IMR-90 (cell line): ENCODE measurements around the gene SPEM1. TPM values are rescaled to one million over a fixed set of nuclear protein-coding genes. Genes with fewer than 3 reads are reported as not detected.
A peak's percentile ranks its signal among the peaks of the same experiment; 100 is the strongest.

Experiments
- ATAC-seq: fragments of 200-7000 bp; cut with Tn5 transposase; 2 replicates; pipeline ENCODE4 v1.9.1; 2020; ENCODE audit warnings: low read depth, mild to moderate bottlenecking, moderate library complexity
- BruUV-seq: library from RNA; stranded (reverse); fragments of 400-500 nt; replicated peaks from 2 replicates; lab custom pipeline; 2021; lab: Mats Ljungman, UMichigan
- CTCF ChIA-PET: fragments of 300-600 bp; formaldehyde crosslinking; extraction: SDS; loops from one replicate; lab custom pipeline; 2021; ENCODE audit warnings: antibody characterized with exemption; lab: Yijun Ruan, JAX
- POLR2A ChIA-PET: fragments of 300-600 bp; sonication (Branson Sonifier 250); formaldehyde crosslinking; loops from one replicate; lab custom pipeline; 2022; ENCODE audit warnings: antibody characterized with exemption; ENCODE audit not compliant: unreplicated experiment; lab: Charles Lee
- DNase-seq: peaks from one replicate; pipeline ENCODE4 v3.0.0; 2013
- H2AFZ ChIP-seq: replicated peaks from 2 replicates; pipeline ENCODE3; 2013; ENCODE audit warnings: low read length, mild to moderate bottlenecking; ENCODE audit not compliant: poor library complexity
- H2AK5ac ChIP-seq: 2 replicates; pipeline ENCODE4 v1.6.1; 2013; ENCODE audit warnings: low read depth, low read length, inconsistent platforms
- H2AK9ac ChIP-seq: replicated peaks from 2 replicates; pipeline ENCODE3; 2013; ENCODE audit warnings: mild to moderate bottlenecking, low read depth, low read length, moderate library complexity; ENCODE audit not compliant: poor library complexity
- H2BK120ac ChIP-seq: 2 replicates; pipeline ENCODE4 v1.6.1; 2013; ENCODE audit warnings: low read depth, low read length, inconsistent platforms
- H2BK15ac ChIP-seq: 3 replicates; pipeline ENCODE4 v1.6.1; 2013; ENCODE audit warnings: low read depth, low read length, inconsistent platforms
- H2BK20ac ChIP-seq: 2 replicates; pipeline ENCODE4 v1.6.1; 2013; ENCODE audit warnings: low read depth, mild to moderate bottlenecking, inconsistent platforms, low read length, moderate library complexity
- H2BK5ac ChIP-seq: 2 replicates; pipeline ENCODE4 v1.6.1; 2013; ENCODE audit warnings: mild to moderate bottlenecking, low read depth, low read length, inconsistent platforms; ENCODE audit not compliant: poor library complexity, severe bottlenecking
- H3K14ac ChIP-seq: replicated peaks from 2 replicates; pipeline ENCODE4 v1.6.1; 2013; ENCODE audit warnings: low read depth, low read length, inconsistent platforms
- H3K18ac ChIP-seq: 2 replicates; pipeline ENCODE4 v1.6.1; 2013; ENCODE audit warnings: low read depth, low read length, control low read depth
- H3K23ac ChIP-seq: 2 replicates; pipeline ENCODE4 v1.6.1; 2013; ENCODE audit warnings: low read depth, low read length, inconsistent platforms
- H3K27ac ChIP-seq: 2 replicates; pipeline ENCODE4 v1.5.1; 2013; ENCODE audit warnings: mild to moderate bottlenecking, control low read depth, low read length; ENCODE audit not compliant: insufficient read depth
- H3K27me3 ChIP-seq: 2 replicates; pipeline ENCODE4 v1.6.1; 2013; ENCODE audit warnings: low read length; ENCODE audit not compliant: control insufficient read depth, insufficient read depth
- H3K36me3 ChIP-seq: 2 replicates; pipeline ENCODE4 v1.6.1; 2013; ENCODE audit warnings: low read length, mixed read lengths; ENCODE audit not compliant: control insufficient read depth, insufficient read depth
- H3K4ac ChIP-seq: 2 replicates; pipeline ENCODE4 v1.6.1; 2013; ENCODE audit warnings: low read depth, low read length, inconsistent platforms
- H3K4me1 ChIP-seq: 2 replicates; pipeline ENCODE4 v1.6.1; 2013; ENCODE audit warnings: low read length, mixed read lengths; ENCODE audit not compliant: control insufficient read depth, insufficient read depth
- H3K4me2 ChIP-seq: 2 replicates; pipeline ENCODE4 v1.6.1; 2013; ENCODE audit warnings: low read depth, mild to moderate bottlenecking, control low read depth, low read length, moderate library complexity
- H3K4me3 ChIP-seq: 2 replicates; pipeline ENCODE4 v1.5.1; 2013; ENCODE audit warnings: low read depth, mild to moderate bottlenecking, control low read depth, low read length, moderate library complexity; ENCODE audit not compliant: insufficient read depth
- H3K56ac ChIP-seq: 2 replicates; pipeline ENCODE4 v1.6.1; 2013; ENCODE audit warnings: low read length, inconsistent platforms; ENCODE audit not compliant: insufficient read depth; ENCODE audit errors: extremely low read depth
- H3K79me1 ChIP-seq, 2 experiments: 2 replicates each; pipeline ENCODE4 v1.6.1; 2013; ENCODE audit warnings: low read length in 2 of 2, inconsistent platforms in 1 of 2, low read depth in 1 of 2
- H3K9ac ChIP-seq: 2 replicates; pipeline ENCODE4 v1.6.1; 2013; ENCODE audit warnings: low read depth, low read length, control low read depth
- H3K9me1 ChIP-seq: 2 replicates; pipeline ENCODE4 v1.6.1; 2013; ENCODE audit warnings: low read length, inconsistent platforms; ENCODE audit not compliant: insufficient read depth
- H3K9me3 ChIP-seq: 2 replicates; pipeline ENCODE4 v1.6.1; 2013; ENCODE audit warnings: low read length; ENCODE audit not compliant: control insufficient read depth, insufficient read depth
- H4K20me1 ChIP-seq: 2 replicates; pipeline ENCODE4 v1.6.1; 2013; ENCODE audit warnings: low read length, inconsistent platforms; ENCODE audit not compliant: insufficient read depth
- H4K5ac ChIP-seq: 2 replicates; pipeline ENCODE4 v1.6.1; 2013; ENCODE audit warnings: mild to moderate bottlenecking, low read depth, low read length, control low read depth
- H4K8ac ChIP-seq, 2 experiments: 2 replicates each; pipeline ENCODE4 v1.6.1; 2013; ENCODE audit warnings: low read depth in 2 of 2, low read length in 2 of 2, control low read depth in 1 of 2, inconsistent platforms in 1 of 2
- H4K91ac ChIP-seq: 2 replicates; pipeline ENCODE4 v1.6.1; 2013; ENCODE audit warnings: low read depth, low read length, inconsistent platforms; ENCODE audit not compliant: insufficient read depth
- BHLHE40 ChIP-seq: fragments of 150-350 bp; IDR thresholded peaks from 2 replicates; pipeline ENCODE4 v1.6.1; 2016; ENCODE audit warnings: mild to moderate bottlenecking, low read depth, low read length
- CEBPB ChIP-seq: IDR thresholded peaks from 2 replicates; pipeline ENCODE4 v1.6.1; 2012; ENCODE audit warnings: low read depth, low read length, improper control_type of control experiment
- CHD1 ChIP-seq: IDR thresholded peaks from 2 replicates; pipeline ENCODE4 v1.6.1; 2012; ENCODE audit warnings: low read depth, low read length, improper control_type of control experiment
- ELK1 ChIP-seq: fragments of 150-350 bp; IDR thresholded peaks from 2 replicates; pipeline ENCODE4 v1.6.1; 2016; ENCODE audit warnings: low read depth, mild to moderate bottlenecking, low read length, moderate library complexity, borderline replicate concordance
- FOS ChIP-seq: fragments of 150-350 bp; IDR thresholded peaks from 2 replicates; pipeline ENCODE4 v1.6.1; 2016; ENCODE audit warnings: low read depth, low read length
- MAFK ChIP-seq: IDR thresholded peaks from 2 replicates; pipeline ENCODE4 v1.6.1; 2012; ENCODE audit warnings: low read depth, low read length, improper control_type of control experiment
- MAZ ChIP-seq: IDR thresholded peaks from 2 replicates; pipeline ENCODE4 v1.6.1; 2012; ENCODE audit warnings: low read depth, mild to moderate bottlenecking, low read length, improper control_type of control experiment, moderate library complexity, borderline replicate concordance
- MXI1 ChIP-seq: IDR thresholded peaks from 2 replicates; pipeline ENCODE4 v1.6.1; 2012; ENCODE audit warnings: low read depth, mild to moderate bottlenecking, low read length, moderate library complexity, borderline replicate concordance
- NFE2L2 ChIP-seq: fragments of 150-350 bp; IDR thresholded peaks from 2 replicates; pipeline ENCODE4 v1.6.1; 2016; ENCODE audit warnings: low read depth, mild to moderate bottlenecking, low read length
- POLR2A ChIP-seq: IDR thresholded peaks from 2 replicates; pipeline ENCODE4 v1.6.1; 2012; ENCODE audit warnings: mild to moderate bottlenecking, low read depth, low read length
- RAD21 ChIP-seq: IDR thresholded peaks from 2 replicates; pipeline ENCODE4 v1.6.1; 2012; ENCODE audit warnings: low read length, improper control_type of control experiment
- RCOR1 ChIP-seq: IDR thresholded peaks from 2 replicates; pipeline ENCODE4 v1.6.1; 2012; ENCODE audit warnings: mild to moderate bottlenecking, low read length, improper control_type of control experiment; ENCODE audit not compliant: insufficient replicate concordance
- RFX5 ChIP-seq: IDR thresholded peaks from 2 replicates; pipeline ENCODE4 v1.8.0; 2012; ENCODE audit warnings: low read depth, mild to moderate bottlenecking, low read length, moderate library complexity
- SMC3 ChIP-seq: fragments of 150-350 bp; IDR thresholded peaks from 2 replicates; pipeline ENCODE4 v1.6.1; 2016; ENCODE audit warnings: low read depth, mild to moderate bottlenecking, antibody characterized with exemption, low read length, moderate library complexity
- WGBS, 2 experiments: methylation state at CpG; one replicate each; pipeline versions ENCODE4 v1.1.5 to v1.1.7; 2013; ENCODE audit warnings: missing lambda C conversion rate in 2 of 2; ENCODE audit not compliant: insufficient read length in 1 of 2; ENCODE audit errors: extremely low coverage in 2 of 2; 5-methylcytosine and 5-hydroxymethylcytosine counted together
- dilution Hi-C: fragments of 300-500 bp; cut with HindIII; formaldehyde crosslinking; loops from one replicate; pipeline ENCODE4 v1.14.3; 2018; ENCODE audit warnings: low sequenced_read_pairs; ENCODE audit not compliant: unreplicated experiment
- in situ Hi-C: fragments of 300-500 bp; cut with MboI; formaldehyde crosslinking; loops from 3 replicates; pipeline ENCODE4 v1.14.3; 2019; ENCODE audit warnings: low sequenced_read_pairs, inconsistent platforms, mixed read lengths
- intact Hi-C: fragments of 100-400 bp; cut with micrococcal nuclease; formaldehyde crosslinking; loops from 2 replicates; pipeline ENCODE4 v1.10.0; 2022
- polyA plus RNA-seq, 3 experiments: library from polyadenylated mRNA; depleted of rRNA; stranded (reverse); fragments of >200 nt; gene quantifications; 2 replicates each; pipeline ENCODE4 v1.2.3, GENCODE V29; 2012; ENCODE audit warnings: low replicate concordance in 1 of 3
- total RNA-seq: library from RNA; depleted of rRNA; stranded (reverse); fragments of >200 nt; gene quantifications from 2 replicates; pipeline ENCODE4 v1.2.3, GENCODE V29; 2012
- TF ChIP-seq, protein P1 (sequence below): conservative IDR thresholded peaks from 2 replicates; pipeline ENCODE4 v1.5.1; 2012; ENCODE audit warnings: mild to moderate bottlenecking, low read depth, low read length, improper control_type of control experiment

Gene SPEM1
- total and polyA plus RNA-seq, 2 of the 4 experiments (the other 2 are of a cell fraction): not detected

DNA sequence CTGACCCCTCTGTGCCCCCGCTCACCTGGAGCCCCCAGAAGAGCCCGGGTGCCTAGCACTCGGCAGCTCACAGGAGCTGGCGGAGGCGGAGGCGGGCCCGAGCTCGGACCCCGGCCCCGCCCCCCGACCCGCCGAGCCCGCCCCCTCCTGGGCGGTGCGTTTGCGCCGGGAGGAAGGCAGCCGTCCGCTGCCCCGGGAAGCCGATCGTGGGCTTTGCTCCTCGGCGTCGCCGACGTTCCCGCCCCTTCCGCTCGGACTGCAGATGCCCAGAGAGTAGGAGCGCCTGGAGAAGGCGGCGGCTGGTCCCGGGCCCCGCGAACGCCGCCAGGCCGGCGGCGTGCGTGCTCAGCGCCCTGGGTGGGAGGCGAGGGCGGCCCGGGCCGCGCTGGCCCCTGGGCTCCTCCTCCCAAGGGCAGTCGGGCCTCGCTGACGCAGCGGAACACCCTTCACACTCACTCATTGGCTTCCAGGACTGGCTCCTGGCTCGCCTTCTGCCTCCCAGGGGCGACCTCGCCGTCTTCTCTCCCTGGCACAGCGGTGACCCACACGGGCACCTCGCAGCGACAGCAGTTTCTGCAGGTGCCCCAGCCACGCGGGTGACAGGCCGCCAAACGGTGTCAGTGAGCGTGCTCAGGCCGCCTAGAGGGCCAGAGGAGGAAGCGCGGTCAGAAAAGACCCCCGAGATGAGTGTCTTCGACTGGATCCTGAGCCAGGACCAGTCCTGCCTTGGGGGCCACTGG lies 25.5 kb upstream of the SPEM1 start, which contains the start of gene PLSCR3:
Gene PLSCR3, minus strand, starts transcription at position 74 of the 740 bp plus-strand sequence. CDS start 415 bp downstream, outside the sequence.
- ATAC-seq: peak; percentile 95
- H3K36me3 ChIP-seq: peaks cover 28% of the 10 kb centered on the region
- peak within 1 kb of the TSS; percentile 87 for H3K9ac ChIP-seq
- H4K5ac ChIP-seq: peak within 1 kb of the TSS; percentile 86
- WGBS, 2 experiments: 0% methylated on average over 43 of the region's 71 CpGs; no CpG with 5 or more reads in 1 of the 2 experiments
- ChIA-PET POLR2A (interaction anchor here (0.6 to 1.0 kb wide), 3 partner anchors 9 to 273 kb away, joined by 3 to 6 read pairs (median 5); partner anchors contain the start of gene TMEM256), CTCF (no interaction called here)
- dilution Hi-C loops: no loop called here
- peak within 1 kb of the TSS; percentile 86 for H2AK9ac ChIP-seq
- H3K14ac ChIP-seq: peak within 1 kb of the TSS; percentile 93
- H4K20me1 ChIP-seq: no peaks in the 10 kb centered on the region
- peak within 1 kb of the TSS; percentile 77 for H3K18ac ChIP-seq
- in situ Hi-C loops: loop anchor here (5.0 kb wide), 1 partner anchor 37 kb away; the partner anchor contains the start of gene TMEM95
- H2BK15ac ChIP-seq: no peak within 1 kb of the TSS; the same call in 2 of the 3 replicates
- H2BK5ac ChIP-seq: peak within 1 kb of the TSS; percentile 91
- peak within 1 kb of the TSS; percentile 61 for H3K56ac ChIP-seq
- H3K4ac ChIP-seq: peak within 1 kb of the TSS; percentile 90
- BruUV-seq: no TSS peak
- H2AK5ac ChIP-seq: peak within 1 kb of the TSS; percentile 93
- H3K4me3 ChIP-seq: peak within 1 kb of the TSS; percentile 70
- intact Hi-C loops: no loop called here
- peak within 1 kb of the TSS; percentile 79 for H3K23ac ChIP-seq
- no peaks in the 10 kb centered on the region for H3K9me3 ChIP-seq
- H2BK120ac ChIP-seq: peak within 1 kb of the TSS; percentile 12; the same call in 1 of the 2 replicates
- peak within 1 kb of the TSS; percentile 92 for H3K27ac ChIP-seq
- peak; percentile 84 for DNase-seq
- peaks cover 7% of the 10 kb centered on the region; the same call in 1 of the 2 replicates for H3K9me1 ChIP-seq
- peak within 1 kb of the TSS; percentile 92 for H2AFZ ChIP-seq
- no peak within 1 kb of the TSS for H2BK20ac ChIP-seq
- peaks cover 14 to 32% of the 10 kb centered on the region in 2 experiments for H3K79me1 ChIP-seq
- peak within 1 kb of the TSS; percentile 91 for H3K4me2 ChIP-seq
- H4K91ac ChIP-seq: peak within 1 kb of the TSS; percentile 80
- H4K8ac ChIP-seq: peak within 1 kb of the TSS; percentile 89 to 96
- H3K27me3 ChIP-seq: no peaks in the 10 kb centered on the region
- H3K4me1 ChIP-seq: peaks cover 8% of the 10 kb centered on the region
- TF ChIP-seq ELK1 (no peak), BHLHE40 (no peak), RFX5 (no peak), SMC3 (no peak), NFE2L2 (no peak), FOS (no peak), RCOR1 (no peak), POLR2A (peak; percentile 73; the same call in 1 of the 2 replicates), RAD21 (no peak), MXI1 (no peak; the same call in 1 of the 2 replicates), MAFK (peak; percentile 69), MAZ (peak; percentile 62; the same call in 1 of the 2 replicates), CHD1 (no peak), CEBPB (no peak)
- TF ChIP-seq, protein P1, sequence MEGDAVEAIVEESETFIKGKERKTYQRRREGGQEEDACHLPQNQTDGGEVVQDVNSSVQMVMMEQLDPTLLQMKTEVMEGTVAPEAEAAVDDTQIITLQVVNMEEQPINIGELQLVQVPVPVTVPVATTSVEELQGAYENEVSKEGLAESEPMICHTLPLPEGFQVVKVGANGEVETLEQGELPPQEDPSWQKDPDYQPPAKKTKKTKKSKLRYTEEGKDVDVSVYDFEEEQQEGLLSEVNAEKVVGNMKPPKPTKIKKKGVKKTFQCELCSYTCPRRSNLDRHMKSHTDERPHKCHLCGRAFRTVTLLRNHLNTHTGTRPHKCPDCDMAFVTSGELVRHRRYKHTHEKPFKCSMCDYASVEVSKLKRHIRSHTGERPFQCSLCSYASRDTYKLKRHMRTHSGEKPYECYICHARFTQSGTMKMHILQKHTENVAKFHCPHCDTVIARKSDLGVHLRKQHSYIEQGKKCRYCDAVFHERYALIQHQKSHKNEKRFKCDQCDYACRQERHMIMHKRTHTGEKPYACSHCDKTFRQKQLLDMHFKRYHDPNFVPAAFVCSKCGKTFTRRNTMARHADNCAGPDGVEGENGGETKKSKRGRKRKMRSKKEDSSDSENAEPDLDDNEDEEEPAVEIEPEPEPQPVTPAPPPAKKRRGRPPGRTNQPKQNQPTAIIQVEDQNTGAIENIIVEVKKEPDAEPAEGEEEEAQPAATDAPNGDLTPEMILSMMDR: peak; percentile 22; the same call in 1 of the 2 replicates
